ENCODE measurements around the gene PROX1.

DNA sequence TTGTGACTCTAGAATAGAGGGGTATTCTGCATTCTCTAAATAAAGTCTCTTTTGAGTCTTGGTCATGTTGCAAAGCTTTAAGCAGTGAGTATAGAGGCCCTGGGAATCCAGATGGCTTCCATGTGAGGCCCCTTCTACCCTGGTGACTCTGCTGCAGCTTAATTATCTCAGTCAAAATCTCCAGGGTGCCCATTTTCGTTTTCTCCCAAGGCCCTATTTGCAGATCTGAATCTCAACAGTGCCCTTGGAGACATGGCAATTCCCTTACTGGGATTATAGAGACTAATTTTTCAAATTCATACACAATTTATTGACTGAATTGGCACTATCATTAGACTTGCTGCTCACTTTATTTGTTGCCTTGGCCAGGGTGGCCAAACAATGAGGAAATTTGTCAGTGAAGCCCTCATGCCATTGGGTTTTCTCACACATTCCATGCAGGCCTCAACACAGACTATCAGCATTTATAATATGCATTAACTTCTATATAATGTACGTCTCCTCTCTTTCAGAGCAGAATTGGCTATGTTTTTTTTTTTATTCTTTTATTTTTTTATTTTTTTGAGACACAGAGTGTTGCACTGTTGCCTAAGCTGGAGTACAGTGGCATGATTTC lies 35.1 kb downstream of the PROX1 start:
- TF ChIP-seq EZH2phosphoT487 (IDR thresholded peaks at IDR 0.05; ENCODE audit: borderline replicate concordance, low read depth, low read length): no peak
- TF ChIP-seq, protein P1, sequence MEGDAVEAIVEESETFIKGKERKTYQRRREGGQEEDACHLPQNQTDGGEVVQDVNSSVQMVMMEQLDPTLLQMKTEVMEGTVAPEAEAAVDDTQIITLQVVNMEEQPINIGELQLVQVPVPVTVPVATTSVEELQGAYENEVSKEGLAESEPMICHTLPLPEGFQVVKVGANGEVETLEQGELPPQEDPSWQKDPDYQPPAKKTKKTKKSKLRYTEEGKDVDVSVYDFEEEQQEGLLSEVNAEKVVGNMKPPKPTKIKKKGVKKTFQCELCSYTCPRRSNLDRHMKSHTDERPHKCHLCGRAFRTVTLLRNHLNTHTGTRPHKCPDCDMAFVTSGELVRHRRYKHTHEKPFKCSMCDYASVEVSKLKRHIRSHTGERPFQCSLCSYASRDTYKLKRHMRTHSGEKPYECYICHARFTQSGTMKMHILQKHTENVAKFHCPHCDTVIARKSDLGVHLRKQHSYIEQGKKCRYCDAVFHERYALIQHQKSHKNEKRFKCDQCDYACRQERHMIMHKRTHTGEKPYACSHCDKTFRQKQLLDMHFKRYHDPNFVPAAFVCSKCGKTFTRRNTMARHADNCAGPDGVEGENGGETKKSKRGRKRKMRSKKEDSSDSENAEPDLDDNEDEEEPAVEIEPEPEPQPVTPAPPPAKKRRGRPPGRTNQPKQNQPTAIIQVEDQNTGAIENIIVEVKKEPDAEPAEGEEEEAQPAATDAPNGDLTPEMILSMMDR (conservative IDR thresholded peaks at IDR 0.05; ENCODE audit: low read length): no peak

All from OCI-LY7 (cell line).